DND-41 (cell line): Measurements from ENCODE around the gene HDAC10.

Experiments
- ATAC-seq: fragments of 200-7000 bp; cut with Tn5 transposase; 3 replicates; pipeline ENCODE4 v1.9.1; 2021; ENCODE audit warnings: low read depth; ENCODE audit not compliant: insufficient read depth
- DNase-seq: peaks from one replicate; pipeline ENCODE4 v3.0.0-alpha.2; 2020
- H2AFZ ChIP-seq: 2 replicates; pipeline ENCODE4 v1.6.0; 2012; ENCODE audit warnings: low read depth, low read length
- H3K27ac ChIP-seq: 2 replicates; pipeline ENCODE4 v1.5.1; 2012; ENCODE audit warnings: low read length, inconsistent platforms
- H3K27me3 ChIP-seq: fragments of 200-600 bp; sonication (generic); 2 replicates; pipeline ENCODE4 v1.6.0; 2012; ENCODE audit warnings: low read length, mild to moderate bottlenecking, inconsistent platforms; ENCODE audit not compliant: insufficient read depth, poor library complexity
- H3K36me3 ChIP-seq: 2 replicates; pipeline ENCODE4 v1.5.1; 2012; ENCODE audit warnings: low read length, inconsistent platforms; ENCODE audit not compliant: insufficient read depth
- H3K4me1 ChIP-seq: 2 replicates; pipeline ENCODE4 v1.5.1; 2012; ENCODE audit warnings: mild to moderate bottlenecking, low read length; ENCODE audit not compliant: insufficient read depth
- H3K4me2 ChIP-seq: 2 replicates; pipeline ENCODE4 v1.6.0; 2012; ENCODE audit warnings: mild to moderate bottlenecking, moderate library complexity, low read length, inconsistent platforms; ENCODE audit not compliant: insufficient read depth
- H3K4me3 ChIP-seq, 2 experiments: fragments of 200-600 bp in 1 of 2; shearing (Covaris generic) in 1 of 2; 2 replicates each; pipeline ENCODE4 v1.5.1; 2012 to 2016; ENCODE audit warnings: inconsistent platforms in 2 of 2, low read length in 2 of 2, mild to moderate bottlenecking in 2 of 2, low read depth in 1 of 2, moderate library complexity in 1 of 2
- H3K79me2 ChIP-seq: 2 replicates; pipeline ENCODE4 v1.6.0; 2012; ENCODE audit warnings: low read length, inconsistent platforms; ENCODE audit not compliant: insufficient read depth
- H3K9ac ChIP-seq: 2 replicates; pipeline ENCODE4 v1.6.0; 2012; ENCODE audit warnings: low read depth, mild to moderate bottlenecking, inconsistent platforms, low read length, moderate library complexity
- H3K9me3 ChIP-seq: 2 replicates; pipeline ENCODE4 v1.5.1; 2012; ENCODE audit warnings: low read length, moderate library complexity, mild to moderate bottlenecking, inconsistent platforms; ENCODE audit not compliant: insufficient read depth, severe bottlenecking
- H4K20me1 ChIP-seq: 2 replicates; pipeline ENCODE4 v1.6.0; 2012; ENCODE audit warnings: low read length; ENCODE audit not compliant: insufficient read depth
- EZH2 ChIP-seq: IDR thresholded peaks from 3 replicates; pipeline ENCODE4 v1.6.1; 2012; ENCODE audit warnings: borderline replicate concordance, low read depth, mild to moderate bottlenecking, moderate library complexity, low read length, inconsistent platforms; ENCODE audit not compliant: severe bottlenecking
- TF ChIP-seq, protein P1 (sequence below): IDR thresholded peaks from 2 replicates; pipeline ENCODE4 v1.5.1; 2012; ENCODE audit warnings: borderline replicate concordance, low read length, moderate library complexity, mild to moderate bottlenecking; ENCODE audit not compliant: poor library complexity, severe bottlenecking; ENCODE audit errors: extremely low read depth

HDAC10 gene

DNA sequence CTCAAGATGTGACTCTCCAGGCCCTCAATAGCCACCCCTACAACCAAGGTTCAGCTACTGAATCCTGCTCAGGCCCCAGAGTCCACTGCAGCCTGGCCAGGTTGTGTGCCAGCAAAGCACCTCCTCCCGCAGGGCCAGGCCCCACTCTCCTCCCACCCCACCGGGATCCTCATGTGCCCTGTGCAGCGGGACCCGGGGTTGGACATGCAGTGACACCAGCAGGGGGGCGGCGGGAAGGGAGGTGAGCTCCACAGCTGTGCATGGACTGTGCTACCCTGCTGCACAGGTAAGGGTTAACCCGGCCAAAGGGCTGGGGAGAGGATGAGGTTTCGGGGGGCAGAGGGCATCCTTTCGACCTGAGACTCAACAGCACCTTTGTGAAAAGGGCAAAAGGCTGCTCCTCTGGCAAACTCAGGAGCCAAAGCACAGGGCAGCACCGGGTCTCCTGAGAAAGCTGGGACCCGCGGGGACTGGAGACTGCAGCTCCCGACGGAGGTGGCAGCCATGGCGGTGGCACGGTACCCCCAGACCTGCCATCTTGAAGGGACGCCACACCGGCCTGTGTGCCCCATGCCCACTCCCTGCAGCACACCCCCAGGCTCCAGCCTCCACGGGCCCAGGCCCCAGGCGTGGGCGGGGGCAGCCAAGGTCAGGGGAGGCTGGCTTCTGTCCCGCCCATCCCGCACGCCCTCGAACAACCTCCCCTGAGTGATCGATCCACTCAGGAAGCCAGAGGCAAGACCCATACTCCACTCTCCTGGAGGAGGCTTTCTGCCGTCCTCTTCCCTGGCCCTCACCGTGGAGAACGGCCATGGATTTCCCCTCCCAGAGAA is 45.8 kb upstream of the HDAC10 start:
- ATAC-seq (no peak), DNase-seq (no peak)
- Histone ChIP-seq H3K27ac (no peak overlapping the region), H3K27me3 (no peaks in the 10 kb centered on the region), H3K4me2 (no peak overlapping the region), H4K20me1 (peaks cover 10% of the 10 kb centered on the region), H3K4me1 (peaks cover 6% of the 10 kb centered on the region), H3K36me3 (no peaks in the 10 kb centered on the region), H2AFZ (no peak overlapping the region), H3K79me2 (no peaks in the 10 kb centered on the region), H3K9me3 (no peaks in the 10 kb centered on the region), H3K9ac (no peak overlapping the region), H3K4me3 (no peak overlapping the region)
- TF ChIP-seq, protein P1, sequence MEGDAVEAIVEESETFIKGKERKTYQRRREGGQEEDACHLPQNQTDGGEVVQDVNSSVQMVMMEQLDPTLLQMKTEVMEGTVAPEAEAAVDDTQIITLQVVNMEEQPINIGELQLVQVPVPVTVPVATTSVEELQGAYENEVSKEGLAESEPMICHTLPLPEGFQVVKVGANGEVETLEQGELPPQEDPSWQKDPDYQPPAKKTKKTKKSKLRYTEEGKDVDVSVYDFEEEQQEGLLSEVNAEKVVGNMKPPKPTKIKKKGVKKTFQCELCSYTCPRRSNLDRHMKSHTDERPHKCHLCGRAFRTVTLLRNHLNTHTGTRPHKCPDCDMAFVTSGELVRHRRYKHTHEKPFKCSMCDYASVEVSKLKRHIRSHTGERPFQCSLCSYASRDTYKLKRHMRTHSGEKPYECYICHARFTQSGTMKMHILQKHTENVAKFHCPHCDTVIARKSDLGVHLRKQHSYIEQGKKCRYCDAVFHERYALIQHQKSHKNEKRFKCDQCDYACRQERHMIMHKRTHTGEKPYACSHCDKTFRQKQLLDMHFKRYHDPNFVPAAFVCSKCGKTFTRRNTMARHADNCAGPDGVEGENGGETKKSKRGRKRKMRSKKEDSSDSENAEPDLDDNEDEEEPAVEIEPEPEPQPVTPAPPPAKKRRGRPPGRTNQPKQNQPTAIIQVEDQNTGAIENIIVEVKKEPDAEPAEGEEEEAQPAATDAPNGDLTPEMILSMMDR: no peak
- no peak for TF ChIP-seq EZH2

DNA sequence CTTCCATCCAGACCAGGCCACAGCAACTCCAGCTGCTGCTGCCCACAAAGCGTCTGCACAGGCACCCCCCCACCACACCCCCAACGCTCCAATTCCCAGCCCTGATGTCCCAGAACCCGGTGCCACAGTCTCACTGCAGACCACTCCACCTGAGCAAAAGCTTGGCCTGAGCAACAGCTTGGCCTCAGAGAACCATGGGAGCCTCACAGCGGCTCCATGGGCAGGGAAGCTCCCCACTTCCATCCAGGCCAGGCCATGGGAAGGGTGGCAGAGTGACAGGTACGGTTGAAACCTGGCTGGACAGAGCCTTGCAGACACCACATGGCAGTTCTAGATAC is 43.2 kb upstream of the HDAC10 start:
- no peak overlapping the region for H3K4me3 ChIP-seq
- H3K4me1 ChIP-seq: peaks cover 6% of the 10 kb centered on the region
- no peak for TF ChIP-seq EZH2
- TF ChIP-seq, protein P1: no peak
- no peak overlapping the region for H3K27ac ChIP-seq
- peaks cover 13% of the 10 kb centered on the region; the same call in 1 of the 2 replicates for H4K20me1 ChIP-seq
- no peak overlapping the region for H2AFZ ChIP-seq
- H3K79me2 ChIP-seq: no peaks in the 10 kb centered on the region
- no peaks in the 10 kb centered on the region for H3K36me3 ChIP-seq
- no peak overlapping the region for H3K4me2 ChIP-seq
- H3K27me3 ChIP-seq: no peaks in the 10 kb centered on the region
- no peak overlapping the region for H3K9ac ChIP-seq
- no peak for ATAC-seq
- H3K9me3 ChIP-seq: no peaks in the 10 kb centered on the region
- DNase-seq: no peak

DNA sequence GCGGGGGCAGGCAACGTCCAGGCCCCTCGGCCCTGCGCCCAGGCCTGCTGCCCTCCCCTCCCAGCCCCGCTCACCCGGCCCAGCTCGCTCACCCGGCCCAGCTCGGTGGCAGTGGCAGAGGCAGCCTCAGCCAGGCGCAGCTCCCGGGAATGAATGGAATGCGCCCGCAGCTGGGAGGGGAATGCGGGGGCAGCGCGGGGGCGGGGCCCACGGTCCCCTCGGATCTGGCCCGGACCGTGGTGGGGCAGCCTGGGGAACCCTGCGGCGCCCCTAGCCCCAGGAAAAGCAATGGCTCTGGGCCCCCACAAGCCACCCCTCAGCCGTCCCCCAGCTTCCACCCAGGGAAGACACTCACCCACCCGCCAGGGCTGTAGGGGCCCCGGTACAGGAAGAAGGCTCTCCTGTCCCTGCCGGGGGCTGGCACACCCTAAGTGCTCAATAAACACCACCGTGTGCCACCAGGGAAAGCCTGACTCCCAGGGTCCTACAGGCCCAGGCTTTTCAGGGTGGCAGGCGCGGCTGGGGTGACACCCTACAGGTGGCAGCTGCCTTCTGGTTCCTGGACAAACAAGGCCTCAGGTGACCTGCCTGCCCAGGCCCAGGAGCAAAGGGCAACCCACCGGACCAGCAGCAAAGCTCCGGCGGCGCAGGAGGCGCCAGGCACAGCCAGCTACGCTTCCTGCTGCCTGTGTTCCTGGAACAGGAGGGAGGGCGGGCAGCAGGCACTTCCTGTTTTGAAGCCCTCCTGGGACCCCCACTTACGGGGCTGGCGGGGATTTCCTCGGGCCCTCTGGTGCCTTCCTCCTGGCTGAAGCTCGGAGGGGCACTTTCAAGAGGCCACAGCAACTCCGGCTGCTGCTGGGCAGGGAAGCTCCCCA is 42.6 kb upstream of the HDAC10 start:
- Histone ChIP-seq H3K4me3 (no peak overlapping the region), H3K27me3 (no peaks in the 10 kb centered on the region), H3K27ac (no peak overlapping the region), H3K4me1 (peaks cover 6% of the 10 kb centered on the region), H3K9me3 (no peaks in the 10 kb centered on the region), H3K4me2 (no peak overlapping the region), H3K9ac (no peak overlapping the region), H3K36me3 (no peaks in the 10 kb centered on the region), H3K79me2 (no peaks in the 10 kb centered on the region), H4K20me1 (peaks cover 17% of the 10 kb centered on the region; the same call in 1 of the 2 replicates), H2AFZ (no peak overlapping the region)
- peak; percentile 49; the same call in 1 of the 3 replicates for ATAC-seq
- no peak for TF ChIP-seq EZH2
- TF ChIP-seq, protein P1: no peak
- DNase-seq: no peak
